IPS-NIHi7 (cell line): Measurements from ENCODE around the gene SLC9A8.
A peak's percentile ranks its signal among the peaks of the same experiment; 100 is the strongest.
"Not testable (repeated sequence)": the region's sequence is repeated elsewhere in the genome, so short reads cannot be mapped to it uniquely, and the experiment has no call there.

Experiments
- DNase-seq: peaks from one replicate; pipeline ENCODE4 v3.0.0; 2012; ENCODE audit warnings: mixed read lengths; ENCODE audit errors: extremely low spot score

Gene SLC9A8

DNA sequence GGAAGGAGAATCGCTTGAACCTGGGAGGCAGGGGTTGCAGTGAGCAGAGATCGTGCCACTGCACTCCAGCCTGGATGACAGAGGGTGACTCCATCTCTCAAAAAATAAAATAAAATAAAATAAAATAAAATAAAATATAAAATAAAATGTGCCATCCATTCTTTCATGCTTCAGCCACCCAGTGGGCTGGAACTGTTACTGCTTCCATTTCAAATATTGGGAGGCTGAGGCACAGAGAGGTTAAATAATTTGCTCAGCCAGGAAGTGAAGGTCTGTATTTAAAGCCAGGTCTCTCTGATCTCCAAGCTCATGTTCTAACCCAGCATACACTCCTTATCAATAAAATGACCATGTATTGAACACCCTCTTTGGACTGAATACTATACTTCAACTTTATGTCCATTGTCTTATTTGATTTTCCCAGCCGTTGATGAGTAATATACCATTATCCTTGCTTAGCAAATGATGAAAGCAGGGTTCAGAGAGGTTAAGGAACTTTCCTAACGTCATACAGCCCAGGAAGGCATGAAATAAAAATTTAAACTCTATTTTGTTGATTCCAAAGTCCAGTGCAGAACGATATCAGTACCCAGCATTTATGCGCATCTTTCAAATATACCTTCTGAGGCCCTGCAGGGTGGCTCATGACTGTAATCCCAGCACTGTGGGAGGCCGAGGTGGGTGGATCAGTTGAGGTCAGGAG lies 25.8 kb upstream of the SLC9A8 start:
- DNase-seq = peak; percentile 35

- DNase-seq = no peak
Observed at GRCh38 chr20:49787371-49788357, 25.0 kb upstream of the SLC9A8 start.

DNA sequence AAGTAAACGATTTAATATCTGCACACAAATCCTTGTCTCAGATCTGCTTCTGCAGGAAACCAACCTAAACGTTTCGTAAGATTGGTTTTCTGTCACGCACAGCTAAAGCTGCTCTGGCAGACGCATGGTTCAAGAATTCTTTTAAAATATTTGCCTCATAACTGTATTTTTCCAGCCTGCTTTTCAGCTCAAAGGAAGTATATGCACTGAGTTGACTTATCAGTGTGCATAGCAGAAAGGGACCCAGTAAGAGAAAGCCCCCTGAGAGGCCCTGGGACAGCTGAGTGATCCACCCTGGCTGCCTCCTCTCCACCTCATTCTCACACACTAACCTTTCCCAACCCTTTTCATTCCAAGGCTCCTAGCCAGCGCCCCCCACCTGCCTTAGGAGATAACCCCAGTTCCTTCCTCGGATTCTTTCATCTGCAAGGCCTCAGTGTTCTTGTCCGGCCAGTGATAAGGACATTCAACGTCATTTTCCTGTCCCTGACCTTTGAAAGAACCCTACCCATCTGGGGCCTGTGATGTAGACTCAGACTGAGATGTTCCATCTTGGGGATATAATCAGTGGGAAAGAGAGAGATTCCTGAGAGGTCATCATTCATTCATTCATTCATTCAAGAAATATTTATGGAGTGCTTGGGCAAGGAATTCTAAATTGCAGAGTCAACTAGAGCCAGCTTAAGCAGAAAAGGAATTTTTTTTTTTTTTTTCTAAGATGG lies 22.4 kb upstream of the SLC9A8 start:
- peak; percentile 50 for DNase-seq

DNA sequence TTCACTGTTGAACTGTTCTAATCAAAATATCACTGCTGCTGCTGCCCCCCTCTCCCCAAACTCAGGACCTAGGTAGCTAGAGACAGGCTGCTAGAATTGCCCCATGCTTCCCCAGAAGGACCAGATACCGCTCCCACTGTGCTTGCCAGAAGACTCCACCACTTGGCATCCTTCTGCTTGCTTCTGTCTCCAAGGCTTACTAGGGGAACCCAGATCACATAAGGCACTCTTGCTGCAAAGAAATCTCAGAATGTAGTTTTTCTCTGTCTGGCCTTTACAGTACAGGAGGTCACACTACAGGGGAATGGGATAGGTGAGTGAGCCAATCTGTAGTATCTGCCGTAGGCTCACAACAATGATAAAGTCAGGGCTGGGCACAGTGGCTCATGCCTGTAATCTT lies 21.5 kb upstream of the SLC9A8 start:
- no peak for DNase-seq

DNA sequence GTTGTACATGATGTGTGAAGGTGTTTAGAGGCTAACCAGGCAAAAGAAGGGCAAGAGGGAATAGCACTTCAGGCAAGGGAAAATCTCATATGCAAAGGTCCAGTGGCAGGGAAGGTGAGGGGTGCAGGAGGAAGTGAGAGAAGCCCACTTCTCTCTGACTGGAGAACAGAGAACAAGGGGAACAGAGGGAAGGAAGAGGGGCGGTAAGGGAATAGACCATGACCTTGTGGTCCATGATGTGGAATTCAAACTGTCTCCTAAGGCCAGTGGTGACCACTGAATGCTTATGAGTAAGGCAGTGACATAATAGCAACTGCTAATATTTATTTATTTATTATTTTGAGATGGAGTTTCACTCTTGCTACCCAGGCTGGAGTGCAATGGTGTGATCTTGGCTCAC lies 20.6 kb upstream of the SLC9A8 start:
- no peak for DNase-seq

DNA sequence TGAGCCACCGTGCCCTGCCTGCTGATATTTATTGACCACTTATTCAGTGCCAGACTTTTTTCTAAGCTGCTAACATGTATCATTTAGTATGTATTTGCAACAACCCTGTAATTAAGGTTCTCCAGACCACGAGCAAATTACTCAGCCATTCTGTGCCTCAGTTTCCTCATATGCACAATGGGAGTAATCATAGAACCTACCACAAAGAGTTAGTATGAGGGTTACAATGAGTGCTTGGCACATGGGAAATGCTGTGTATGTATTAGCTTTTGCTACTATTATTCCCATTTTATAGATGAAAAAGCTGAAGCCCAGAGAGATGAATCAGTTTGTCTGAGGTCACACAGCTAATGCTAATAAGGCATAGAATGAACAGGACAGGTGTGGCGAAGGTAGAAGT lies 20.0 kb upstream of the SLC9A8 start:
- no peak for DNase-seq

DNA sequence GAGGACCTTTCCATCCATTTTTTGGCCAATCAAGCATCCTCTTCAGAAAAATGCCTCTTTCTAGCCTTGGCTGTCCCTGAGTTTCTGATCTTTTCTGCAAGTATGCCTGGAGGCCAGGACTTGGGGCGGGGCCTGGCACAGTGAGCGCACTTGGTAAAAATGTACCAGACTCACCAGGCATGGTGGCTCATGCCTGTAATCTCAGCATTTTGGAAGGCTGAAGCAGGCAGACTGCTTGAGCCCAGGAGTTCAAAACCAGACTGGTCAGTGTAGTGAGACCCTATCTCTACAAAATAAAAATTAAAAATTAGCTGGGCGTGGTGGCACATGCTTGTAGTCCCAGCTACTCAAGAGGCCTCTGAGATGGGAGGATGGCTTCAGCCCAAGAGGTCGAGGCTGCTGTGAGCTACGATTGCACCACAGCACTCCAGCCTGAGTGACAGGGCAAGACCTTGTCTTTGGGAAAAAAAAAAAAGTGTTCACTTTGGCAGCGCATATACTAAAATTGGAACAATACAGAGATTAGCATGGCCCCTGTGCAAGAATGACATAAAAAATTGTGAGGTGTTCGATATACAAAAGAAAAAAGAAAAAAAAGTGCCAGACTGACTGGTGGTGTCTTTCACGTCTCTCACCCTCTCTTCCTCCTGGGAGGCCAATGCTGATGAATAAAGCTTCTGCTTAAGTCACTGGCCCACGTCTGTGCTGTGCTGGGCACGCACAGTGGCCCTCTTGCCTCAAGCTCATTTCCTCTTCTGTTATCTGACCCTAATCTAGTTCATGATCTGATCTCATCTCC lies 18.1 kb upstream of the SLC9A8 start:
- DNase-seq = no peak

GRCh38 chr20:49795135-49795424 lies 17.5 kb upstream of the SLC9A8 start:
- no peak for DNase-seq

GRCh38 chr20:49796600-49797343 lies 15.9 kb upstream of the SLC9A8 start:
- DNase-seq = no peak

DNA sequence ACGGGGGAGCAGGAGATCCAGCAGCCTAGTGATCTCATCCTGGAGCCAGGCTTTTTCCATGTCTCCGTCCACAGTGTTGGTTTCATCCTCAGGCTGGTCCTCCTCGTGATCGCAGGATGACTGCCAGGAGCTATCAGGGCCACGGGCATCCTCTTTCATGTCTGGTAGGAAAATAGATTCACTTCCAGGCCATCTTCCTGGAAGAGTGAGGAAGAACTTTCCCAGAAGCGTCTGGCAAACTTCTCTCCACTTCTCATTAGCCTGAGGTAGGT lies 15.3 kb upstream of the SLC9A8 start:
- DNase-seq = no peak

GRCh38 chr20:49798718-49799117 lies 13.9 kb upstream of the SLC9A8 start:
- no peak for DNase-seq

DNA sequence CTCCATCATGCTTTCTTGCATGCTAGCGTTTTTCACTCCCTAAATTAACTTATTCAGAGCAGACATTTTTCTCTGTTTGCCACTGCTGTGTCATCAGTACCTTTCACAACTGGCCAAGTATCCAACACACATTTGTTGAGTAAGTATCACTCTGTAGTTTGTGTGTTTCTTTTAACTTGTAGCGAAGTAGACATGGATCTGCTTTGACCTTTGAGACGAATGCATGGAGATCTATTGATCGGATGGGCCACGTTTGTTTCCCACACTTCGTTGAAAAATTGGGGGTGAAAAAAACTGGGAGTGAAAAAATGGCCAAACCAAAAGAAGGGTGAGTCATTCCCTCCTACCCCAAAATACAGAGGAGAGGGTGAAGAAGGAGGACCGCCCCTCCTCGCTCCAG lies 12.9 kb upstream of the SLC9A8 start:
- no peak for DNase-seq

GRCh38 chr20:49803418-49803817 lies 9.2 kb upstream of the SLC9A8 start:
- DNase-seq = no peak

- DNase-seq = no peak
Observed at GRCh38 chr20:49804364-49804763, 8.3 kb upstream of the SLC9A8 start.

- DNase-seq = not testable (repeated sequence)
Observed at GRCh38 chr20:49805224-49805876, 7.3 kb upstream of the SLC9A8 start.

GRCh38 chr20:49808753-49809152 lies 3.9 kb upstream of the SLC9A8 start:
- DNase-seq = no peak

DNA sequence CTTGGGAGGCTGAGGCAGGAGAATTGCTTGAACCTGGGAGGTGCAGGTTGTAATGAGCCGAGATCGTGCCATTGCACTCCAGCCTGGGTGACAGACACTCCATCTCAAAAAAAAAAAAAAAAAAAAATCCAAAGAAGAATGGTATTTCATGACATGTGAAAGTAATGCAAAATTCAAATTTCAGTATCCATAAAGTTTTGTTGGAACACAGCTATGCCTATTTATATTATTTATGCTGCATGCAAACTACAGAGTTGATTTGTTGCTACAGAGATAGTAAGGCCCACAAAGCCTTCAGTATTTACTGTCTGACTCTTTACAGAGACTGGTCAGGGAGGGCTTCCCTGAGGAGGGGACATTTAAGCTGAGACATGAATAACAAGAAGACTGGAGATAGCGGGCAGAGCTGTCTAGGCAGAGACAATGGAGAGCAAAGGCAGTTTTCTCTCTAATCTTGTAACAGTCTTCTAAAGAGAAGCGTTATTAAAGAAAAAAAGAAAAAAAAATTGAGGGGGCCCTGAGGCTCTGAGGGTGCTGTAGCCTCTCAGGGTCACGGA lies 2.7 kb upstream of the SLC9A8 start:
- DNase-seq = no peak

- no peak for DNase-seq
Observed at GRCh38 chr20:49810491-49811190, 2.0 kb upstream of the SLC9A8 start.

GRCh38 chr20:49811825-49812506 lies 662 bp upstream of the SLC9A8 start:
- peak; percentile 31 for DNase-seq
